ENCODE results near the gene FAM186B.

GRCh38 chr12:49642370-49642802, 36.9 kb upstream of the FAM186B start:
- no peak for TF ChIP-seq CTCF (IDR thresholded peaks at IDR 0.05)
- TF ChIP-seq EZH2 (IDR thresholded peaks at IDR 0.05), result no peak
- no peak for TF ChIP-seq EZH2phosphoT487 (IDR thresholded peaks at IDR 0.05)
